Neural cell (in vitro differentiated cells): ENCODE data around the gene ZDHHC11. TPM values are rescaled to one million over a fixed set of nuclear protein-coding genes. Genes with fewer than 3 reads are reported as not detected.

ENCODE experiments used
- H2AFZ ChIP-seq: fragments of 200-600, 300-800 bp; sonication (generic), shearing (Covaris generic); 2 replicates; pipeline ENCODE4 v1.6.0; 2014; ENCODE audit warnings: low read depth, mild to moderate bottlenecking, antibody characterized with exemption, low read length, moderate library complexity
- H3F3A ChIP-seq: fragments of 200-600 bp; shearing (Covaris generic); 2 replicates; pipeline ENCODE4 v1.6.1; 2016; ENCODE audit warnings: mild to moderate bottlenecking, moderate library complexity, mixed read lengths, antibody characterized with exemption, low read length; ENCODE audit not compliant: insufficient read depth, poor library complexity, severe bottlenecking
- H3K27ac ChIP-seq: fragments of 200-600, 300-800 bp; sonication (generic), shearing (Covaris generic); 2 replicates; pipeline ENCODE4 v1.5.1; 2014; ENCODE audit warnings: mild to moderate bottlenecking, low read length, moderate library complexity
- H3K27me3 ChIP-seq: fragments of 300-800, 200-600 bp; sonication (generic), shearing (Covaris generic); 2 replicates; pipeline ENCODE4 v1.6.0; 2014; ENCODE audit warnings: mild to moderate bottlenecking, low read depth, low read length, moderate library complexity; ENCODE audit not compliant: insufficient read depth
- H3K36me3 ChIP-seq: fragments of 300-800, 200-600 bp; sonication (generic), shearing (Covaris generic); 2 replicates; pipeline ENCODE4 v1.5.1; 2014; ENCODE audit warnings: mild to moderate bottlenecking, antibody characterized with exemption, low read length, moderate library complexity; ENCODE audit not compliant: insufficient read depth
- H3K4me2 ChIP-seq: fragments of 300-800, 200-600 bp; sonication (generic), shearing (Covaris generic); 2 replicates; pipeline ENCODE4 v1.6.0; 2014; ENCODE audit warnings: mild to moderate bottlenecking, low read length
- H3K4me3 ChIP-seq: fragments of 300-800, 200-600 bp; sonication (generic), shearing (Covaris generic); 2 replicates; pipeline ENCODE4 v1.5.1; 2014; ENCODE audit warnings: mild to moderate bottlenecking, low read length, moderate library complexity
- H3K79me2 ChIP-seq: fragments of 200-600 bp; shearing (Covaris generic); replicated peaks from 2 replicates; pipeline ENCODE4 v1.6.0; 2014; ENCODE audit warnings: mild to moderate bottlenecking, low read length, moderate library complexity; ENCODE audit not compliant: insufficient read depth
- H3K9ac ChIP-seq: fragments of 300-800, 200-600 bp; sonication (generic), shearing (Covaris generic); 2 replicates; pipeline ENCODE4 v1.6.1; 2016; ENCODE audit warnings: mild to moderate bottlenecking, low read length, mixed read lengths
- H3K9me2 ChIP-seq: fragments of 200-600 bp; shearing (Covaris generic); 2 replicates; pipeline ENCODE4 v1.6.1; 2016; ENCODE audit warnings: mild to moderate bottlenecking, low read length, mixed read lengths; ENCODE audit not compliant: insufficient read depth
- H3K9me3 ChIP-seq: fragments of 200-600, 300-800 bp; sonication (generic), shearing (Covaris generic); 2 replicates; pipeline ENCODE4 v1.6.1; 2016; ENCODE audit warnings: mild to moderate bottlenecking, mixed run types, low read length, moderate library complexity, mixed read lengths
- H4K20me1 ChIP-seq: fragments of 200-600 bp; shearing (Covaris generic); 2 replicates; pipeline ENCODE4 v1.6.1; 2016; ENCODE audit warnings: mild to moderate bottlenecking, mixed run types; ENCODE audit not compliant: insufficient read depth
- CTCF ChIP-seq: fragments of 450-650 bp; IDR thresholded peaks from 2 replicates; pipeline ENCODE4 v1.5.1; 2014; ENCODE audit warnings: antibody characterized with exemption, mild to moderate bottlenecking, moderate library complexity; ENCODE audit not compliant: poor library complexity, severe bottlenecking
- EP300 ChIP-seq: fragments of 450-650 bp; conservative IDR thresholded peaks from 2 replicates; pipeline ENCODE4 v1.6.1; 2014; ENCODE audit warnings: antibody characterized with exemption, mild to moderate bottlenecking, moderate library complexity; ENCODE audit not compliant: poor library complexity, severe bottlenecking
- EZH2 ChIP-seq: fragments of 200-600, 300-800 bp; shearing (Covaris generic), sonication (generic); IDR thresholded peaks from 2 replicates; pipeline ENCODE4 v1.6.1; 2014; ENCODE audit warnings: antibody characterized with exemption, low read length, borderline replicate concordance, mild to moderate bottlenecking; ENCODE audit not compliant: insufficient read depth, poor library complexity, severe bottlenecking
- MXI1 ChIP-seq: fragments of 450-650 bp; conservative IDR thresholded peaks from 2 replicates; pipeline ENCODE4 v1.6.1; 2014; ENCODE audit warnings: antibody characterized with exemption, mild to moderate bottlenecking; ENCODE audit not compliant: poor library complexity, severe bottlenecking
- POLR2AphosphoS5 ChIP-seq: IDR thresholded peaks from 2 replicates; pipeline ENCODE4 v1.6.1; 2012
- RAD21 ChIP-seq: fragments of 450-650 bp; conservative IDR thresholded peaks from 2 replicates; pipeline ENCODE4 v1.6.1; 2014; ENCODE audit warnings: antibody characterized with exemption, mild to moderate bottlenecking, moderate library complexity
- SMC3 ChIP-seq: fragments of 450-650 bp; conservative IDR thresholded peaks from 2 replicates; pipeline ENCODE4 v1.6.1; 2014; ENCODE audit warnings: antibody characterized with exemption, mild to moderate bottlenecking, moderate library complexity; ENCODE audit not compliant: poor library complexity
- TAF1 ChIP-seq: IDR thresholded peaks from 2 replicates; pipeline ENCODE4 v1.6.1; 2012; ENCODE audit warnings: low read depth
- polyA plus RNA-seq: library from polyadenylated mRNA; depleted of rRNA; stranded (reverse); fragments of >200 nt; gene quantifications from 2 replicates; pipeline ENCODE4 v1.2.3, GENCODE V29; 2014
- TF ChIP-seq, protein P1 (sequence below): IDR thresholded peaks from 2 replicates; pipeline ENCODE4 v1.6.1; 2012; ENCODE audit warnings: borderline replicate concordance

Gene ZDHHC11
- polyA plus RNA-seq, 1 donor from 2014 or later: 11.4 TPM

GRCh38 chr5:851553-851952 lies 767 bp upstream of the ZDHHC11 start:
- Histone ChIP-seq H3K4me3 (no peak overlapping the region), H3K27ac (no peak overlapping the region), H3K9ac (no peak overlapping the region), H3K9me2 (no peaks in the 10 kb centered on the region), H2AFZ (no peak overlapping the region), H3F3A (no peaks in the 10 kb centered on the region), H3K36me3 (no peaks in the 10 kb centered on the region), H3K4me2 (no peak overlapping the region), H3K79me2 (no peaks in the 10 kb centered on the region), H3K27me3 (no peaks in the 10 kb centered on the region), H4K20me1 (no peaks in the 10 kb centered on the region), H3K9me3 (no peaks in the 10 kb centered on the region)
- no peak for TF ChIP-seq MXI1
- TF ChIP-seq SMC3: no peak
- no peak for TF ChIP-seq RAD21
- no peak for TF ChIP-seq TAF1
- TF ChIP-seq, protein P1, sequence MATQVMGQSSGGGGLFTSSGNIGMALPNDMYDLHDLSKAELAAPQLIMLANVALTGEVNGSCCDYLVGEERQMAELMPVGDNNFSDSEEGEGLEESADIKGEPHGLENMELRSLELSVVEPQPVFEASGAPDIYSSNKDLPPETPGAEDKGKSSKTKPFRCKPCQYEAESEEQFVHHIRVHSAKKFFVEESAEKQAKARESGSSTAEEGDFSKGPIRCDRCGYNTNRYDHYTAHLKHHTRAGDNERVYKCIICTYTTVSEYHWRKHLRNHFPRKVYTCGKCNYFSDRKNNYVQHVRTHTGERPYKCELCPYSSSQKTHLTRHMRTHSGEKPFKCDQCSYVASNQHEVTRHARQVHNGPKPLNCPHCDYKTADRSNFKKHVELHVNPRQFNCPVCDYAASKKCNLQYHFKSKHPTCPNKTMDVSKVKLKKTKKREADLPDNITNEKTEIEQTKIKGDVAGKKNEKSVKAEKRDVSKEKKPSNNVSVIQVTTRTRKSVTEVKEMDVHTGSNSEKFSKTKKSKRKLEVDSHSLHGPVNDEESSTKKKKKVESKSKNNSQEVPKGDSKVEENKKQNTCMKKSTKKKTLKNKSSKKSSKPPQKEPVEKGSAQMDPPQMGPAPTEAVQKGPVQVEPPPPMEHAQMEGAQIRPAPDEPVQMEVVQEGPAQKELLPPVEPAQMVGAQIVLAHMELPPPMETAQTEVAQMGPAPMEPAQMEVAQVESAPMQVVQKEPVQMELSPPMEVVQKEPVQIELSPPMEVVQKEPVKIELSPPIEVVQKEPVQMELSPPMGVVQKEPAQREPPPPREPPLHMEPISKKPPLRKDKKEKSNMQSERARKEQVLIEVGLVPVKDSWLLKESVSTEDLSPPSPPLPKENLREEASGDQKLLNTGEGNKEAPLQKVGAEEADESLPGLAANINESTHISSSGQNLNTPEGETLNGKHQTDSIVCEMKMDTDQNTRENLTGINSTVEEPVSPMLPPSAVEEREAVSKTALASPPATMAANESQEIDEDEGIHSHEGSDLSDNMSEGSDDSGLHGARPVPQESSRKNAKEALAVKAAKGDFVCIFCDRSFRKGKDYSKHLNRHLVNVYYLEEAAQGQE: no peak
- TF ChIP-seq EP300: no peak
- TF ChIP-seq CTCF: no peak
- TF ChIP-seq EZH2: no peak
- TF ChIP-seq POLR2AphosphoS5: no peak

DNA sequence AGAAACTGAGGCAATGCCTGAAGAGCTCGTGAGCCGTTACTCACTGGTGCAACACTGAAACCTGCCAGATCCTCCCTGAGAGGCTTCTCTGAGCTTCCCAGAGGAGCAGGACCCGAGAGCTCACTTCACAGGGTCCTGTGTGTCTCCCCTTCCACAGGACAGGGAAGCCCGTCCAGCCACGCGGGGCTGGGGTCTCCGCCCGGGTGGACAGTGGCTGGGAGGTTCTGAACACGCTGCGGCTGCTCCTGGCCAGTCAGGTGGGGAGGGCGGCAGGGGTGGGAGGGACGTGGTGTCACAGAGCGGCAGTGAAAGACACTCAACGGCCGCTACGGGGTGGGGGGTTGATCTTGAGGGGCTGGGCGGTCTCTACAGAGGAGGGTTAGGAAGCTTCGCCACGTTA lies 290 bp upstream of the ZDHHC11 start:
- Histone ChIP-seq H3K9me3 (no peaks in the 10 kb centered on the region), H3K4me3 (no peak overlapping the region)

More for the DNA sequence above, 290 bp upstream of the ZDHHC11 start:
- Histone ChIP-seq H3K27ac (no peak overlapping the region), H2AFZ (no peak overlapping the region), H3K4me2 (no peak overlapping the region), H3K79me2 (no peaks in the 10 kb centered on the region), H3F3A (no peaks in the 10 kb centered on the region), H4K20me1 (no peaks in the 10 kb centered on the region), H3K9ac (no peak overlapping the region), H3K36me3 (no peaks in the 10 kb centered on the region), H3K27me3 (no peaks in the 10 kb centered on the region), H3K9me2 (no peaks in the 10 kb centered on the region)
- TF ChIP-seq EP300 (no peak), MXI1 (no peak), EZH2 (no peak), CTCF (no peak)
